Measurements from ENCODE around the gene PTPN14. TPM values are rescaled to one million over a fixed set of nuclear protein-coding genes. Genes with fewer than 3 reads are reported as not detected.
"Not testable (repeated sequence)": the region's sequence is repeated elsewhere in the genome, so short reads cannot be mapped to it uniquely, and the experiment has no call there.

The PTPN14 gene
- polyA plus RNA-seq, 1 experiment = 34.2 TPM

DNA sequence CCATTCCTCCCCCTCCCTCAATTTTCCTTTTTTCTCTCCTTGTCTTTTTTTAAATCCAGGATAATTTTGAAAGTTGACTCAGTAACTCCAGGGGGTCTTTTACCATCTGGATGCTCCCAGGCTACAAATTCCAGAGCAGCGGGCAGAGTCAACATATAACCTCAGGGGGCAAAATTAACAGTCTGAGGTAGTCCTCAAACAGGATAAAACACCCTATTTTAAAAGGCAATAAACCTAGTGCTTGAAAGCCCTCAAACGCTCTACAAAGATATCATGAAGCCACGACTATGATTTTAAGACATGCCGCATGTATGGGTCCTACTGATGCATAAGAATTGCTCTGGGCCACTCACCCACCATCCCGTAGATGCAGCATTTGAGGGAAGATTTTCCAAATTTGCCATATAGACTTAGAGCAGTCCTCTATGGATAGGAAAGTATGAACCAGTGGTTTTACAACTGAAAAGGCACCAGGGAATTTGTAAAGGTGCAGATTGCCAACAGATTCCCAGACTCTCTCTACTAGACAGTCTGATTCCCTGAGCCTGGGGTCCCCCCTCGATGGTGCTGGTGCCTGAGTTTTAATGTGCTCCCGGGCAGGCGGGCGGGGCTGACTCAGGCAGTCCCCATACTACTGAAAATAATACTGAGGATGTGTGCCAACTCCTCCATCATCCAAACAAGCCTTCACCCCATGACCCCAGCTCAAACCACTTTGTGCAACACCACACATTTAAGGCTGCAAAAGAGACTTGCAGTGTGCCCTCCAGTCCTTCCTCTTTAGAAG, 37.2 kb downstream of the PTPN14 start:
- TF ChIP-seq, protein P1, sequence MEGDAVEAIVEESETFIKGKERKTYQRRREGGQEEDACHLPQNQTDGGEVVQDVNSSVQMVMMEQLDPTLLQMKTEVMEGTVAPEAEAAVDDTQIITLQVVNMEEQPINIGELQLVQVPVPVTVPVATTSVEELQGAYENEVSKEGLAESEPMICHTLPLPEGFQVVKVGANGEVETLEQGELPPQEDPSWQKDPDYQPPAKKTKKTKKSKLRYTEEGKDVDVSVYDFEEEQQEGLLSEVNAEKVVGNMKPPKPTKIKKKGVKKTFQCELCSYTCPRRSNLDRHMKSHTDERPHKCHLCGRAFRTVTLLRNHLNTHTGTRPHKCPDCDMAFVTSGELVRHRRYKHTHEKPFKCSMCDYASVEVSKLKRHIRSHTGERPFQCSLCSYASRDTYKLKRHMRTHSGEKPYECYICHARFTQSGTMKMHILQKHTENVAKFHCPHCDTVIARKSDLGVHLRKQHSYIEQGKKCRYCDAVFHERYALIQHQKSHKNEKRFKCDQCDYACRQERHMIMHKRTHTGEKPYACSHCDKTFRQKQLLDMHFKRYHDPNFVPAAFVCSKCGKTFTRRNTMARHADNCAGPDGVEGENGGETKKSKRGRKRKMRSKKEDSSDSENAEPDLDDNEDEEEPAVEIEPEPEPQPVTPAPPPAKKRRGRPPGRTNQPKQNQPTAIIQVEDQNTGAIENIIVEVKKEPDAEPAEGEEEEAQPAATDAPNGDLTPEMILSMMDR (IDR thresholded peaks at IDR 0.05; ENCODE audit: low read depth, low read length) = no peak
- DNase-seq (ENCODE audit: low read depth, low spot score) = no peak
- Histone ChIP-seq H3K4me3 (ENCODE audit: low read depth, low read length) (peak overlapping the region; percentile 30), H3K9me3 (ENCODE audit: control insufficient read depth, insufficient read depth, low read length) (no peaks in the 10 kb centered on the region), H3K27ac (ENCODE audit: low read depth, low read length) (peak overlapping the region; percentile 42), H3K27me3 (ENCODE audit: control insufficient read depth, insufficient read depth, low read length) (no peaks in the 10 kb centered on the region)
- ChIA-PET CTCF (interaction anchor here (1.7 kb wide), 1 partner anchor 181 kb away, joined by 4 read pairs; no protein-coding TSS in a partner anchor), POLR2A (no interaction called here)

DNA sequence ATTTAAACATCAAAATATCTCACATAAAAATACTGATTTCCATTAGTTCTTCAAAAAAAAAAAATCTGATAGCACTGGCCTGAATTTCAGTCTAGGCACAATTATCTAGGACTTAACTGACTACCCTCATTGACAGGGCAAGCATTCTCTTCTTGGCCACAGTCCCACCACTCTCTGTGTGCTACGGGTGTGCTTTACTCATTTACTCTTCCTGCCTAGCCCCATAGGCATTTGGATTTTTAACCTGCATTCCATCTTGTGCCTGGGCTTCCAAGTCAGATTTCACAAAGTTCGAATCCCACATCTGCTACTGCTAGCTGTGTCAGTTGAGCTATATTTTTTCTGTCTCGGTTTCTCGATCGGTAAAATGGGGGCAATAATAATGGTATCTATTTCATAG, 38.0 kb downstream of the PTPN14 start:
- H3K27ac ChIP-seq (ENCODE audit: low read depth, low read length) = no peak overlapping the region
- no peak overlapping the region for H3K4me3 ChIP-seq (ENCODE audit: low read depth, low read length)
- no peaks in the 10 kb centered on the region for H3K27me3 ChIP-seq (ENCODE audit: control insufficient read depth, insufficient read depth, low read length)
- DNase-seq (ENCODE audit: low read depth, low spot score) = no peak
- TF ChIP-seq, protein P1 (IDR thresholded peaks at IDR 0.05; ENCODE audit: low read depth, low read length) = no peak
- ChIA-PET CTCF (no interaction called here), POLR2A (no interaction called here)
- H3K9me3 ChIP-seq (ENCODE audit: control insufficient read depth, insufficient read depth, low read length) = no peaks in the 10 kb centered on the region

DNA sequence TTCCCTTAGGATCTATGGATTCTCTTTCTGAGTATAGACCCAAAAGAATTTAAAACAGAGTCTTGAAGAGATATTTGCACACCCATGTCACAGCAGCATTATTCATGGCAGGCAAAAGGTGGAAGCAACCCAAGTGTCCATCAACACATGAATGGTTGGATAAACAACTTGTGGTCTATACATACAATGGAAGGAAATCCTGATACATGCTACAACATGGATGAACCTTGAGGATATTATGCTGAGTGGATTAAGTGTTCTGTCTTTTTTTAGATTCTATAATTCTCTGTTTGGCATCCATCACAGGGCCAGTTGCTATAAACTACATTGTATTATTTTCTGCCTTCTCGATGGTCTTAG, 39.8 kb downstream of the PTPN14 start:
- ChIA-PET POLR2A (no interaction called here), CTCF (interaction anchor here (0.6 to 1.0 kb wide), 2 partner anchors 14 to 30 kb away, joined by 3 read pairs; no protein-coding TSS in a partner anchor)
- TF ChIP-seq, protein P1 (IDR thresholded peaks at IDR 0.05; ENCODE audit: low read depth, low read length) = no peak
- no peak for DNase-seq (ENCODE audit: low read depth, low spot score)
- Histone ChIP-seq H3K9me3 (ENCODE audit: control insufficient read depth, insufficient read depth, low read length) (no peaks in the 10 kb centered on the region), H3K4me3 (ENCODE audit: low read depth, low read length) (no peak overlapping the region), H3K27me3 (ENCODE audit: control insufficient read depth, insufficient read depth, low read length) (no peaks in the 10 kb centered on the region), H3K27ac (ENCODE audit: low read depth, low read length) (no peak overlapping the region)

DNA sequence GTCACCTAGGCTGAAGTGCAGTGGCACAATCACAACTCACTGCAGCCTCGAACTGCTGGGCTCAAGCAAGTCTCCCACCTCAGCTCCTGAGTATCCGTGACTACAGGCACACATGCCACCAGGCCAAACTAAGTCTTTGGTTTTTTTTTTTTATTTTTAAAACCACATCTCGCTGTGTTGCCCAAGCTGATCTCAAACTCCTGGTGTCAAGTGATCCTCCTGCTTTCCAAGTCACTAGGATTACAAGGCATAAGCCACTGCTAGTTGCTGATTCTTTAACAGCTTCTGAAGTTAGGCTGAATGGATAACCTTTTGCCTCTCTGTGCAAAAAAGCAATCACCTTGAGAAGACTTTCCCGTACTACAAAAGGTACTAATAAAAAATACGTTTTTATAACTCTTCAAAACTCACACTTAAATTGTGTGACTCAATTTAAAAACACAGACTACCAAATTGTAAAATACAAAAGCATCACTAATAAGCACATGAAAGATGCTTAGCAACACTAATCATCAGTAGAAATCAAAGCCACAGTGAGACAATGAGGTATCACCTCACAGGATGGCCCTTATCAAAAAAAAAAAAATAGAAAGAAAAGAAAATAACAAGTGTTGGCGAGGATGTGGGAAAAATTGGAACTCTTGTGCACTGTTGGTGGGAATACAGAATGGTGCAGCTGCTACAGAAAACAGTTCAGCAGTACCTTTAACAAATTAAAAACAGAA, 40.3 kb downstream of the PTPN14 start:
- DNase-seq (ENCODE audit: low read depth, low spot score) = no peak
- no peak overlapping the region for H3K4me3 ChIP-seq (ENCODE audit: low read depth, low read length)
- H3K27me3 ChIP-seq (ENCODE audit: control insufficient read depth, insufficient read depth, low read length) = no peaks in the 10 kb centered on the region
- TF ChIP-seq, protein P1 (IDR thresholded peaks at IDR 0.05; ENCODE audit: low read depth, low read length) = no peak
- POLR2A ChIA-PET = no interaction called here
- no peaks in the 10 kb centered on the region for H3K9me3 ChIP-seq (ENCODE audit: control insufficient read depth, insufficient read depth, low read length)
- no peak overlapping the region for H3K27ac ChIP-seq (ENCODE audit: low read depth, low read length)
- CTCF ChIA-PET = no interaction called here

DNA sequence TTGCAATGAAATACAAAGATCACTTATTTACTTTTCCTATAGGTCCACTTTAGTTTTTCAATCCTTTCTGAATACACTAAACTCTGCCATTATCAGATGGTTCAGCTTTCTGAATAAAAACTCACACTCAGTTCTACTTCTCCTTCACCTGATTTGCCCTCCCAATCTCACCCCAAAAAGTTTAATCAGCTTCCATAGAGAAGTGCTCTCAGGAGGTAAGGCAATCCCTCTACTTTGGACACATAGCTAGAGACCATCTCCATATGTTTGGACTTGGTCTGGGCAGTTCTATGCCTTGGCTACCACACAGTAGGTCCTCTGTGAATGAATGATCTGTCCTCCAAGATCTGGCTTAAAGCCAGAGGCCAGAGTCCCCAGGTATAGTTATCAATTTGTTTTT, 40.9 kb downstream of the PTPN14 start:
- no peaks in the 10 kb centered on the region for H3K9me3 ChIP-seq (ENCODE audit: control insufficient read depth, insufficient read depth, low read length)
- H3K4me3 ChIP-seq (ENCODE audit: low read depth, low read length) = no peak overlapping the region
- TF ChIP-seq, protein P1 (IDR thresholded peaks at IDR 0.05; ENCODE audit: low read depth, low read length) = no peak
- DNase-seq (ENCODE audit: low read depth, low spot score) = no peak
- CTCF ChIA-PET = no interaction called here
- POLR2A ChIA-PET = no interaction called here
- H3K27ac ChIP-seq (ENCODE audit: low read depth, low read length) = no peak overlapping the region
- no peaks in the 10 kb centered on the region for H3K27me3 ChIP-seq (ENCODE audit: control insufficient read depth, insufficient read depth, low read length)

DNA sequence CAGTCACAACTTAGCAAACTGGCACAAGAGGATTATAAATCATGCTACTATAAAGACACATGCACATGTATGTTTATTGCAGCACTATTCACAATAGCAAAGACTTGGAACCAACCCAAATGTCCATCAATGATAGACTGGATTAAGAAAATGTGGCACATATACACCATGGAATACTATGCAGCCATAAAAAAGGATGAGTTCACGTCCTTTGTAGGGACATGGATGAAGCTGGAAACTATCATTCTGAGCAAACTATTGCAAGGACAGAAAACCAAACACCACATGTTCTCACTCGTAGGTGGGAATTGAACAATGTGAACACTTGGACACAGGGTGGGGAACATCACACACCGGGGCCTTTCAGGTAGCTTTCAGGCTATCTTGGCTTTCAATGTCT, 41.8 kb downstream of the PTPN14 start:
- H3K27ac ChIP-seq (ENCODE audit: low read depth, low read length); H3K4me3 ChIP-seq (ENCODE audit: low read depth, low read length); DNase-seq (ENCODE audit: low read depth, low spot score); POLR2A ChIA-PET; CTCF ChIA-PET; H3K27me3 ChIP-seq (ENCODE audit: control insufficient read depth, insufficient read depth, low read length); H3K9me3 ChIP-seq (ENCODE audit: control insufficient read depth, insufficient read depth, low read length): not testable (repeated sequence)

Measured in AG04450 (cell line).